HepG2 (cell line): Measurements from ENCODE around the gene IL1RAPL1.

Experiments used
- ATF7 ChIP-seq, 2 experiments: fragments of 450-650 bp in 1 of 2; sonication (generic) in 1 of 2; formaldehyde crosslinking in 1 of 2; IDR thresholded peaks; 2 replicates each; pipeline versions ENCODE4 v1.4.0 to v1.6.1; 2016 to 2020; ENCODE audit warnings: antibody characterized with exemption in 1 of 2, mild to moderate bottlenecking in 1 of 2, missing genetic modification reagents in 1 of 2
- CTCF ChIP-seq: sonication (generic); formaldehyde crosslinking; IDR thresholded peaks from 2 replicates; pipeline ENCODE4 v1.5.0; 2020; ENCODE audit warnings: mild to moderate bottlenecking, missing genetic modification reagents, moderate library complexity
- EP300 ChIP-seq, 3 experiments: sonication (generic) in 1 of 3; formaldehyde crosslinking in 1 of 3; IDR thresholded peaks; 2 replicates each; pipeline versions ENCODE4 v1.5.1 to v1.6.1; 2011 to 2020; ENCODE audit warnings: low read depth in 2 of 3, low read length in 2 of 3, borderline replicate concordance in 1 of 3, improper control_type of control experiment in 1 of 3, mild to moderate bottlenecking in 1 of 3, missing genetic modification reagents in 1 of 3, moderate library complexity in 1 of 3
- EZH2 ChIP-seq: conservative IDR thresholded peaks from 2 replicates; pipeline ENCODE4 v1.6.1; 2012; ENCODE audit warnings: mild to moderate bottlenecking, low read depth, low read length, moderate library complexity
- FOSL1 ChIP-seq: sonication (generic); formaldehyde crosslinking; IDR thresholded peaks from 2 replicates; pipeline ENCODE4 v1.9.0; 2021; ENCODE audit warnings: missing genetic modification reagents, borderline replicate concordance
- FUBP1 ChIP-seq: sonication (generic); formaldehyde crosslinking; IDR thresholded peaks from 2 replicates; pipeline ENCODE4 v1.5.1; 2020; ENCODE audit warnings: missing genetic modification reagents, mild to moderate bottlenecking, borderline replicate concordance
- NCOA5 ChIP-seq: sonication (generic); formaldehyde crosslinking; IDR thresholded peaks from 2 replicates; pipeline ENCODE4 v1.4.0; 2020; ENCODE audit warnings: missing genetic modification reagents
- POLR2A ChIP-seq, 2 experiments: IDR thresholded peaks; 2 replicates each; pipeline ENCODE4 v1.6.1; 2011; ENCODE audit warnings: low read depth in 2 of 2, low read length in 2 of 2, mild to moderate bottlenecking in 1 of 2, moderate library complexity in 1 of 2; ENCODE audit not compliant: insufficient read depth in 1 of 2
- STAT5B ChIP-seq: sonication (generic); formaldehyde crosslinking; IDR thresholded peaks from 2 replicates; pipeline ENCODE4 v1.4.0; 2020; ENCODE audit warnings: missing genetic modification reagents
- ZNF274 ChIP-seq: sonication (generic); formaldehyde crosslinking; IDR thresholded peaks from 2 replicates; pipeline ENCODE4 v1.5.1; 2020; ENCODE audit warnings: mild to moderate bottlenecking, missing genetic modification reagents
- ZNF382 ChIP-seq: sonication (generic); formaldehyde crosslinking; IDR thresholded peaks from 2 replicates; pipeline ENCODE4 v1.5.0; 2020; ENCODE audit warnings: missing genetic modification reagents, mild to moderate bottlenecking, borderline replicate concordance
- TF ChIP-seq, protein P1 (sequence below): sonication (generic); formaldehyde crosslinking; IDR thresholded peaks from 2 replicates; pipeline ENCODE4 v1.4.0; 2020; ENCODE audit warnings: mild to moderate bottlenecking, missing genetic modification reagents

DNA sequence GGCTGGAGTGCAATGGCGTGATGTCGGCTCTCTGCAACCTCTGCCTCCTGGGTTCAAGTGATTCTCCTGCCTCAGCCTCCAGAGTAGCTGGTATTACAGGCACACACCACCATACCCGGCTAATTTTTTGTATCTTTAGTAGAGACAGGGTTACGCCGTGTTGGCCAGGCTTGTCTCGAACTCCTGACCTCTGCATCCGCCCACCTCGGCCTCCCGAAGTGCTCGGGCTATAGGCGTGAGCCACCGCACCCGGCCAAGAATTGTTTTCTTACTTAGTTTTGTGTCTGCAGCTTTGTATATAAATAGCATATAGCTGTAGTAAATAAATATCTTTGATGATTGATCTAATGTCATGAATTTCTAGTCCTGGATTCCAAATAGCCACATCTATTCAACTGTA, 81.1 kb downstream of the IL1RAPL1 start:
- TF ChIP-seq ATF7 (IDR thresholded peaks at IDR 0.05) (no peak), ATF7 (CRISPR knock-in tag; IDR thresholded peaks at IDR 0.05) (no peak), POLR2A (IDR thresholded peaks at IDR 0.05; ENCODE audit: insufficient read depth in 1 of 2, low read depth in 2 of 2, low read length in 2 of 2) (no peak), FUBP1 (CRISPR knock-in tag) (no peak), CTCF (CRISPR knock-in tag) (no peak), EZH2 (no peak), ZNF274 (CRISPR knock-in tag) (no peak), ZNF382 (CRISPR knock-in tag) (no peak), FOSL1 (CRISPR knock-in tag) (no peak), STAT5B (CRISPR knock-in tag) (no peak), NCOA5 (no peak), EP300 (IDR thresholded peaks at IDR 0.05; ENCODE audit: low read depth in 2 of 2, low read length in 2 of 2) (no peak), EP300 (CRISPR knock-in tag; IDR thresholded peaks at IDR 0.05; ENCODE audit: borderline replicate concordance) (no peak)
- TF ChIP-seq, protein P1, sequence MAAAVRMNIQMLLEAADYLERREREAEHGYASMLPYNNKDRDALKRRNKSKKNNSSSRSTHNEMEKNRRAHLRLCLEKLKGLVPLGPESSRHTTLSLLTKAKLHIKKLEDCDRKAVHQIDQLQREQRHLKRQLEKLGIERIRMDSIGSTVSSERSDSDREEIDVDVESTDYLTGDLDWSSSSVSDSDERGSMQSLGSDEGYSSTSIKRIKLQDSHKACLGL (CRISPR knock-in tag), result no peak
